Suprapubic skin (tissue), 4 donors: ENCODE data around the gene NMRAL1.

Source experiments
- EP300 ChIP-seq: sonication (generic); formaldehyde crosslinking; IDR thresholded peaks from one replicate; pipeline ENCODE4 v1.6.1; 2017; ENCODE audit warnings: antibody characterized with exemption
- POLR2A ChIP-seq, 2 donors: fragments of 450-650 bp; IDR thresholded peaks; one replicate each; pipeline ENCODE4 v1.6.1; 2017; ENCODE audit warnings: antibody characterized with exemption in 2 of 2, mild to moderate bottlenecking in 2 of 2, moderate library complexity in 2 of 2
- POLR2AphosphoS5 ChIP-seq, 3 donors: sonication (generic); formaldehyde crosslinking; IDR thresholded peaks; one replicate each; pipeline ENCODE4 v1.6.1; 2017; ENCODE audit warnings: antibody characterized with exemption in 3 of 3
- TF ChIP-seq, protein P1 (sequence below), 2 donors: fragments of 200-600 bp in 1 of 2; fragments of 450-650 bp in 1 of 2; sonication (generic) in 1 of 2; IDR thresholded peaks; one replicate each; pipeline ENCODE4 v1.5.1; 2016 to 2019; ENCODE audit warnings: antibody characterized with exemption in 2 of 2, mild to moderate bottlenecking in 1 of 2, moderate library complexity in 1 of 2

GRCh38 chr16:4496305-4496704 lies 21.9 kb upstream of the NMRAL1 start:
- TF ChIP-seq, protein P1, sequence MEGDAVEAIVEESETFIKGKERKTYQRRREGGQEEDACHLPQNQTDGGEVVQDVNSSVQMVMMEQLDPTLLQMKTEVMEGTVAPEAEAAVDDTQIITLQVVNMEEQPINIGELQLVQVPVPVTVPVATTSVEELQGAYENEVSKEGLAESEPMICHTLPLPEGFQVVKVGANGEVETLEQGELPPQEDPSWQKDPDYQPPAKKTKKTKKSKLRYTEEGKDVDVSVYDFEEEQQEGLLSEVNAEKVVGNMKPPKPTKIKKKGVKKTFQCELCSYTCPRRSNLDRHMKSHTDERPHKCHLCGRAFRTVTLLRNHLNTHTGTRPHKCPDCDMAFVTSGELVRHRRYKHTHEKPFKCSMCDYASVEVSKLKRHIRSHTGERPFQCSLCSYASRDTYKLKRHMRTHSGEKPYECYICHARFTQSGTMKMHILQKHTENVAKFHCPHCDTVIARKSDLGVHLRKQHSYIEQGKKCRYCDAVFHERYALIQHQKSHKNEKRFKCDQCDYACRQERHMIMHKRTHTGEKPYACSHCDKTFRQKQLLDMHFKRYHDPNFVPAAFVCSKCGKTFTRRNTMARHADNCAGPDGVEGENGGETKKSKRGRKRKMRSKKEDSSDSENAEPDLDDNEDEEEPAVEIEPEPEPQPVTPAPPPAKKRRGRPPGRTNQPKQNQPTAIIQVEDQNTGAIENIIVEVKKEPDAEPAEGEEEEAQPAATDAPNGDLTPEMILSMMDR (IDR thresholded peaks at IDR 0.05) = no peak
- TF ChIP-seq POLR2AphosphoS5 (IDR thresholded peaks at IDR 0.05) (no peak), POLR2A (IDR thresholded peaks at IDR 0.05) (no peak), EP300 (no peak)
